ENCODE results near the gene CADM2. TPM values are rescaled to one million over a fixed set of nuclear protein-coding genes. Genes with fewer than 3 reads are reported as not detected.
"Not testable (repeated sequence)": the region's sequence is repeated elsewhere in the genome, so short reads cannot be mapped to it uniquely, and the experiment has no call there.

CADM2 gene
- total RNA-seq, 1 experiment from 2014 or later, result not detected

DNA sequence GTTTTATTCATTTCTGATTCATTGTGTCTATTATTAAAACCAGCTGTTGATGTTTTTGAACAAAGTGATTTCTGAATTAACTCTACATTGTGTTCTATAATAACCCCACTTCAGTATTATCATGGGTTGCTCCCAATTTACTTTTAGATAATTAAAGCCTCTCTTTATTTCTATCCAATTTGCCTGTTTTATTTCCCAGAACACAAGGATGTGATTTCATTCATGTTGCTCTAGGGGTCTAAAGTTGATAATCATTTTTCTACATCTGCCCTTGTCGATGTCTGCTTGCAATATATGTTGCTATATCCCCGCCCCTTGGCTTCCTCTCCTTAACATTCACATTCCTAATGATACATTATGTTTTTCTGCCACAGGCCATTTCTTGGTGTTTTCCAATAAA is 747.3 kb downstream of the CADM2 start:
- Histone ChIP-seq H3K4me3 (ENCODE audit: low read length) (no peak overlapping the region), H3K79me2 (ENCODE audit: low read length) (no peaks in the 10 kb centered on the region), H3K36me3 (ENCODE audit: insufficient read depth, low read length) (no peaks in the 10 kb centered on the region; the same call in 1 of the 2 replicates), H3K4me2 (ENCODE audit: low read depth, low read length, poor library complexity, severe bottlenecking) (no peak overlapping the region), H3K4me1 (ENCODE audit: low read length) (no peaks in the 10 kb centered on the region), H4K20me1 (ENCODE audit: insufficient read depth, low read depth, low read length) (no peaks in the 10 kb centered on the region), H3K9ac (ENCODE audit: low read length) (no peak overlapping the region), H2AFZ (ENCODE audit: low read length) (no peak overlapping the region), H3K27me3 (ENCODE audit: low read length) (no peaks in the 10 kb centered on the region), H3K9me3 (ENCODE audit: low read length) (peaks cover 34% of the 10 kb centered on the region), H3K9me2 (replicated peaks; ENCODE audit: insufficient read depth, low read length) (no peaks in the 10 kb centered on the region), H3K27ac (ENCODE audit: low read length) (no peak overlapping the region)
- DNase-seq, result no peak

DNA sequence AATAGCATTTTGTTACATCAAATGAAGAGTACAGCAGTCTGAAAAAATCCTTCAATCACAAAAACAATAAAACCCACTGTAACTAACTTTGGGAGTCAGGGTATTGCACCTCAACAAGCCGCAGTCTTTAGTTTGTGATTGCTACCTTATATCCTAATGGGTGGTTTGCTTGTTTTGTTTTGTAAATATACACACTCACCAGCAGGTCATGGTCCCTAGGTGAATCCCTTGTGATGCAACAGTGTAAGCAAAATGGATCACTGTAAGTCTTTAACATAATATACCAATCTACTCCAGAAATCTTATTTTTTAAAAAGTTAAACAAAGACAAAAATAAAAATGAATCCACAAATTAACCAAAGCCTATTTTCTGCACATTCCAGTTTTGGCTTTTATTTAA is 749.5 kb downstream of the CADM2 start:
- H2AFZ ChIP-seq (ENCODE audit: low read length); DNase-seq; H3K4me3 ChIP-seq (ENCODE audit: low read length); H3K36me3 ChIP-seq (ENCODE audit: insufficient read depth, low read length); H4K20me1 ChIP-seq (ENCODE audit: insufficient read depth, low read depth, low read length); H3K79me2 ChIP-seq (ENCODE audit: low read length); H3K27me3 ChIP-seq (ENCODE audit: low read length); H3K4me1 ChIP-seq (ENCODE audit: low read length); H3K9me2 ChIP-seq (replicated peaks; ENCODE audit: insufficient read depth, low read length); H3K27ac ChIP-seq (ENCODE audit: low read length); H3K4me2 ChIP-seq (ENCODE audit: low read depth, low read length, poor library complexity, severe bottlenecking); H3K9ac ChIP-seq (ENCODE audit: low read length): not testable (repeated sequence)
- peaks cover 31% of the 10 kb centered on the region for H3K9me3 ChIP-seq (ENCODE audit: low read length)

DNA sequence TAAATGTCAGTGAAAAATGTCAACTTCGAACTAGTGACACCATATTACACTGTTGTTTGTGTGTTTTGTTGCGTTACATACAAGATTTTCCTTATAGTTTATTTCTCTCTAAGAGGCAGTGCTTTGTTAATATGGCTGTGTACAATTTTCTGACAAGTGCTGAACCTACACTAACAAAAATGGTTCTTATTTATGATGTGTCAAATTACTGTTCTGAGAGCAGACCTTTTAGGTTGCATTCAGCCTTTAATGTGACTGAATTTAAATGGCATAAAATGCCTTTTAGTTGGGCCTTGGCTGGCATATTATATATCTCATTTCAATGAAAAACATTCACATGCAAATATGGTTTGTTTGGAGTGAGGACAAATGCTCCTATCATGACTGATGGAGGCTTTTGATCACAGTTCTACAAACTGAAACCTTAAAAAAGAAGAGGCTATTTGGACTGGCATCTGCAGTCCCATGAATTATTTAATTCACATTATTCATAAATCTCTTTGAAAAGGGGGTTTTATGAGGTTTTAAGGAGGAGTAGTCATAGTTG is 750.6 kb downstream of the CADM2 start:
- Histone ChIP-seq H3K27ac (ENCODE audit: low read length) (no peak overlapping the region), H2AFZ (ENCODE audit: low read length) (no peak overlapping the region), H3K9me3 (ENCODE audit: low read length) (peaks cover 26% of the 10 kb centered on the region), H3K4me1 (ENCODE audit: low read length) (no peaks in the 10 kb centered on the region), H3K4me2 (ENCODE audit: low read depth, low read length, poor library complexity, severe bottlenecking) (no peak overlapping the region), H3K27me3 (ENCODE audit: low read length) (no peaks in the 10 kb centered on the region), H3K4me3 (ENCODE audit: low read length) (no peak overlapping the region), H4K20me1 (ENCODE audit: insufficient read depth, low read depth, low read length) (no peaks in the 10 kb centered on the region), H3K9ac (ENCODE audit: low read length) (no peak overlapping the region), H3K79me2 (ENCODE audit: low read length) (no peaks in the 10 kb centered on the region), H3K9me2 (replicated peaks; ENCODE audit: insufficient read depth, low read length) (no peaks in the 10 kb centered on the region), H3K36me3 (ENCODE audit: insufficient read depth, low read length) (no peaks in the 10 kb centered on the region; the same call in 1 of the 2 replicates)
- no peak for DNase-seq

DNA sequence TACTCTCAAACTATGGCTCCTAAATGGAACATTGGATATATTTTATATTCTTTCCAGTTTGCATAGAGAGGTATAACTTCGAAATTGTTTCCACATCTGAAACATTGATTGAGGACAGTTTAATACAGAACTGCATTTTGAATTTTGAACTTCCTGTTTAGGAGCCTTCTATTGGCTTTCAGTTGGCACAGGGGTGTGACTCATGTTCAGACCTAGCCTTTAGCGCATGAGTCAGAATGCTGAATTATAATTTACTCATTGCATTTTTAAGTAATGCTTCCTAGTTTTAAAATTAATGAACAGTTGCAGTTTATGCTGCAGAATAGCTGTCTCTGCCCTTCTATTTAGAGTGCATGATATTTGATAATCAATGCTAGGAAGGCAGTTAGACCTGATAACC is 751.7 kb downstream of the CADM2 start:
- Histone ChIP-seq H3K27me3 (ENCODE audit: low read length) (no peaks in the 10 kb centered on the region), H3K4me2 (ENCODE audit: low read depth, low read length, poor library complexity, severe bottlenecking) (no peak overlapping the region), H3K36me3 (ENCODE audit: insufficient read depth, low read length) (no peaks in the 10 kb centered on the region; the same call in 1 of the 2 replicates), H2AFZ (ENCODE audit: low read length) (no peak overlapping the region), H3K9me2 (replicated peaks; ENCODE audit: insufficient read depth, low read length) (no peaks in the 10 kb centered on the region), H3K27ac (ENCODE audit: low read length) (no peak overlapping the region), H3K4me1 (ENCODE audit: low read length) (no peaks in the 10 kb centered on the region), H3K9me3 (ENCODE audit: low read length) (peaks cover 26% of the 10 kb centered on the region), H4K20me1 (ENCODE audit: insufficient read depth, low read depth, low read length) (no peaks in the 10 kb centered on the region), H3K9ac (ENCODE audit: low read length) (no peak overlapping the region), H3K4me3 (ENCODE audit: low read length) (no peak overlapping the region), H3K79me2 (ENCODE audit: low read length) (no peaks in the 10 kb centered on the region)
- no peak for DNase-seq

DNA sequence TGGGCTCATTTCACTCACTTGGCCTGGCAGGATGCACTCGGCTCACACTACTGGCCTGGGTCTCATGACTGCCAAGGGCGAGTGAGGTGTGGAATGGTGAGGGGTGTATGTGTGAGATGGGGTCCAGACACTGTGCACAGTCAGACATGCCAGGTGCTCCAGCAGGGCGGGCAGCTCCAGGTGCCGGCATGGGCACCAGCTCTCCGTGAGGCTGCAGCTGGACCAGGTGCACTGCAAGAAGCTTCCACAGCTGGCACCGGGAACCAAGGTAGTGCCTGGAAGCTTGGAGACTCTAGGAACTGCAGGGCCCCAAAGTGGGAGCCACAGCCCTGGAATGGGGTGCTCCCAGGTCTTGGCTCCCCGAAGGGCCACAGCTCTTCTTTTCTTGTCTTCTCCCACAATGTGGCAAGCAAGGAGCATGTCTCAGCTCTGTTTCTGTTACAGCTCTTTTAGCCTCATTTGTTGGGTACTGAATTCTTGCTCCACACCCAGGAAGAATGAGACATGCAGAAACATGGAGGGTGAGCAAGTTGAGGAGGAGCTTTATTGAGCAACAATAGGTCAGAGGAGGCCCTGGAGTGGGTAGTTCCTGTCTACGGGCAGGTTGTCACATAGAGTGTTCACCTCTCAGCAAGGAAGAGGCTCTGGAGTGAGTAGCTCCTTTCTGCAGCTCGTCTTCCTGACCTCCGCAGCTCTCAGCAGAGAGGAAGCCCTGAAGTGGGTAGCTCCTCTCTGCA is 762.8 kb downstream of the CADM2 start:
- peaks cover 26% of the 10 kb centered on the region for H3K9me3 ChIP-seq (ENCODE audit: low read length)
- no peak overlapping the region for H3K9ac ChIP-seq (ENCODE audit: low read length)
- no peak overlapping the region for H2AFZ ChIP-seq (ENCODE audit: low read length)
- no peak for DNase-seq
- no peaks in the 10 kb centered on the region for H3K36me3 ChIP-seq (ENCODE audit: insufficient read depth, low read length)
- no peak overlapping the region for H3K4me3 ChIP-seq (ENCODE audit: low read length)
- no peak overlapping the region for H3K4me2 ChIP-seq (ENCODE audit: low read depth, low read length, poor library complexity, severe bottlenecking)
- H3K79me2 ChIP-seq (ENCODE audit: low read length), result no peaks in the 10 kb centered on the region
- H3K4me1 ChIP-seq (ENCODE audit: low read length), result no peaks in the 10 kb centered on the region
- H3K27me3 ChIP-seq (ENCODE audit: low read length), result no peaks in the 10 kb centered on the region
- no peaks in the 10 kb centered on the region for H3K9me2 ChIP-seq (replicated peaks; ENCODE audit: insufficient read depth, low read length)
- no peaks in the 10 kb centered on the region for H4K20me1 ChIP-seq (ENCODE audit: insufficient read depth, low read depth, low read length)
- H3K27ac ChIP-seq (ENCODE audit: low read length), result no peak overlapping the region

DNA sequence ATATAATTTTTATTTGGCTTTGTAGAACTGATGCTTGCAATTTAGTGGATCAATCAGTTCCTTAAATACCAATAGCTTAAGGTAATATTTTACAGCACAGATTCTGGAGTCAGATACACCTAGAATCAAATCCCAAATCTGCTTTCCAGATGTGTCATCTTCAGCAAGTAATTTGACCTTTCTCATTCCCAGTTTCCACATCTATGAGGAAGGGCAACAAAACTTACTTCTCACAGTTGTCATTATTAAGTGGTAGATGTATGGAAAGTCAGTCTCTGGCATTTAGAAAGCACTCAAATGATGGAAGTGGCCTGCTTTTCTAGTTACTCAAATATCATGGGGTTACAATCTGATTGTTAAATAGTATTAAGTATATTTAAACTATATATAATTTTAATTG is 767.0 kb downstream of the CADM2 start:
- no peak overlapping the region for H3K4me3 ChIP-seq (ENCODE audit: low read length)
- H3K9me2 ChIP-seq (replicated peaks; ENCODE audit: insufficient read depth, low read length), result no peaks in the 10 kb centered on the region
- H3K27me3 ChIP-seq (ENCODE audit: low read length), result no peaks in the 10 kb centered on the region
- no peak overlapping the region for H2AFZ ChIP-seq (ENCODE audit: low read length)
- H3K4me1 ChIP-seq (ENCODE audit: low read length), result no peaks in the 10 kb centered on the region
- no peaks in the 10 kb centered on the region for H3K36me3 ChIP-seq (ENCODE audit: insufficient read depth, low read length)
- no peak overlapping the region for H3K9ac ChIP-seq (ENCODE audit: low read length)
- H3K79me2 ChIP-seq (ENCODE audit: low read length), result no peaks in the 10 kb centered on the region
- no peaks in the 10 kb centered on the region for H4K20me1 ChIP-seq (ENCODE audit: insufficient read depth, low read depth, low read length)
- H3K4me2 ChIP-seq (ENCODE audit: low read depth, low read length, poor library complexity, severe bottlenecking), result no peak overlapping the region
- H3K9me3 ChIP-seq (ENCODE audit: low read length), result peaks cover 29% of the 10 kb centered on the region
- H3K27ac ChIP-seq (ENCODE audit: low read length), result no peak overlapping the region
- no peak for DNase-seq

DNA sequence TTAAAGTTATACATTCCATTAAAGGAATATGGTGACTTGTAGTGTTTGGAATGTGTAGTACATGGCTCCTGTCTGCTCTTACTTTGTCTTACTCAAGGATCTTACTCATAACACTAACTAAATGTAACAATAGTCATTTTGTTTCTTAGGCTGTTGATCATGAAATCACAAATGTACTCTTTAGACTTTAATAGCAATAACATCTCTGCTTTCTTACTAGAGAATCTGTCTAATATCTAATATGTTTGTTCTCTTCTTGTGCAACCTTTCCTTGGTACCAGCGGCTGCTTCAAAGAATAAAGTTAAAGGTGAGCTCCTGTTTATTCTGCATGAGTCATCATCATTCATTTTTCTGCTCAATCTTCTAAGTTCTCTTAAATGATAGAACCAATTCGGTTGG is 767.5 kb downstream of the CADM2 start:
- no peaks in the 10 kb centered on the region for H3K36me3 ChIP-seq (ENCODE audit: insufficient read depth, low read length)
- no peak overlapping the region for H3K4me2 ChIP-seq (ENCODE audit: low read depth, low read length, poor library complexity, severe bottlenecking)
- no peaks in the 10 kb centered on the region for H4K20me1 ChIP-seq (ENCODE audit: insufficient read depth, low read depth, low read length)
- no peak overlapping the region for H3K9ac ChIP-seq (ENCODE audit: low read length)
- no peak overlapping the region for H2AFZ ChIP-seq (ENCODE audit: low read length)
- H3K4me1 ChIP-seq (ENCODE audit: low read length), result no peaks in the 10 kb centered on the region
- no peaks in the 10 kb centered on the region for H3K27me3 ChIP-seq (ENCODE audit: low read length)
- H3K79me2 ChIP-seq (ENCODE audit: low read length), result no peaks in the 10 kb centered on the region
- no peak overlapping the region for H3K27ac ChIP-seq (ENCODE audit: low read length)
- H3K9me2 ChIP-seq (replicated peaks; ENCODE audit: insufficient read depth, low read length), result no peaks in the 10 kb centered on the region
- peaks cover 31% of the 10 kb centered on the region for H3K9me3 ChIP-seq (ENCODE audit: low read length)
- DNase-seq, result no peak
- no peak overlapping the region for H3K4me3 ChIP-seq (ENCODE audit: low read length)

DNA sequence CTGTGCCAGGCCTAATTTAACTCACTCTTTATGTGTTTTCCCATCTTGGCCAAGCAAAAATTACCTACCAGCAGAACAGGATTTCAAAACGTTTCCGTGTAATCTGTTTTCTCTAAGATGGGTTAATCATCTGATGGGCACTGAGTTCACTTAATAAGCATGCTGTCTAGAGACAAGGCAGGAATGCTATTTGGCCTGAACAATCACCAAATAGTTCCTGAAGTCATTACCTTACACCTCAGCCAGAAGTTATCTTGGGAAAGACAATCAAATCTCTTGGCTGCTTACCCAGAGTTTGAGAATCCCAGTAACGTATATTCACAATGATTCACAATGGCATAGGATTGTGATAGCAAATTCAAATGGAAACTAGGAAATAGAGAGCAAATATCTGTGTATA is 779.1 kb downstream of the CADM2 start:
- Histone ChIP-seq H3K79me2 (ENCODE audit: low read length) (no peaks in the 10 kb centered on the region), H3K4me3 (ENCODE audit: low read length) (no peak overlapping the region), H3K9me2 (replicated peaks; ENCODE audit: insufficient read depth, low read length) (no peaks in the 10 kb centered on the region), H3K36me3 (ENCODE audit: insufficient read depth, low read length) (no peaks in the 10 kb centered on the region), H3K4me1 (ENCODE audit: low read length) (no peaks in the 10 kb centered on the region), H3K9ac (ENCODE audit: low read length) (no peak overlapping the region), H3K27me3 (ENCODE audit: low read length) (no peaks in the 10 kb centered on the region), H3K9me3 (ENCODE audit: low read length) (peaks cover 17% of the 10 kb centered on the region; the same call in 1 of the 2 replicates), H4K20me1 (ENCODE audit: insufficient read depth, low read depth, low read length) (no peaks in the 10 kb centered on the region), H2AFZ (ENCODE audit: low read length) (no peak overlapping the region), H3K4me2 (ENCODE audit: low read depth, low read length, poor library complexity, severe bottlenecking) (no peak overlapping the region), H3K27ac (ENCODE audit: low read length) (no peak overlapping the region)
- no peak for DNase-seq

Data from Karpas-422 (cell line).